Retinal pigment epithelial cell (primary cell): Measurements from ENCODE around the gene ASMTL.

Experiments used
- DNase-seq: peaks from one replicate; pipeline ENCODE4 v3.0.0-alpha.2; 2010; ENCODE audit warnings: low read depth
- H3K4me3 ChIP-seq: 2 replicates; pipeline ENCODE4 v1.5.1; 2011; ENCODE audit warnings: mild to moderate bottlenecking, low read length, control low read depth, moderate library complexity
- TF ChIP-seq, protein P1 (sequence below): conservative IDR thresholded peaks from 2 replicates; pipeline ENCODE4 v1.5.1; 2011; ENCODE audit warnings: low read depth, low read length, control low read depth, inconsistent platforms

The ASMTL gene

DNA sequence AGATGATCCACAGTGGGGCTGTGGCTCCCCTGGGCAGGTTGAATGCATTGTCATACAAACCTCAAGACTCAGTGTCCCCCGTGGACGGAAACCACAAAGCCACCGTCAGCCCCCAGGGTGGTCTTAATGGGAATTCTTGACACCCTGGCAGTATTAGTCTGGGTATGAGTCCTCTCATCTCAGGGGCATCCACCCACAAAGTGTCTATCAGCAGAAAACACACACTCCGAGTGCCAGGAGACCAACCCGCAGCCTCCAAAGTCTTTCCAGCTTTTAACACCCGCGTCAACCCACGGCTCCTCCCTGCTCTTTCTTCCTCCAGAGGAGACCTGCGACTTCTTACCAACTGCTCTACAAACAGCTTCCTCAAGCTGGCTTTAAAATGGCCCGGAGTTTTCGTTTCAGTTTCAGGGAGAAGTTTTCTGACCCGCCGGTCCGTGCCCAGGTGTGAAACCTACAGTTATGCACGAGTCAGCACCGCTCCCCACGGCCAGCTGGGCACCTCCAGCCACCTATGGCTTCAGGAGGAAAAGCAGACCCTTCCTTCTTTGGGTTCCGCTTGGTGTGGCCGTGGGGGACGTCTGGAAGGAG, 14.4 kb upstream of the ASMTL start:
- TF ChIP-seq, protein P1, sequence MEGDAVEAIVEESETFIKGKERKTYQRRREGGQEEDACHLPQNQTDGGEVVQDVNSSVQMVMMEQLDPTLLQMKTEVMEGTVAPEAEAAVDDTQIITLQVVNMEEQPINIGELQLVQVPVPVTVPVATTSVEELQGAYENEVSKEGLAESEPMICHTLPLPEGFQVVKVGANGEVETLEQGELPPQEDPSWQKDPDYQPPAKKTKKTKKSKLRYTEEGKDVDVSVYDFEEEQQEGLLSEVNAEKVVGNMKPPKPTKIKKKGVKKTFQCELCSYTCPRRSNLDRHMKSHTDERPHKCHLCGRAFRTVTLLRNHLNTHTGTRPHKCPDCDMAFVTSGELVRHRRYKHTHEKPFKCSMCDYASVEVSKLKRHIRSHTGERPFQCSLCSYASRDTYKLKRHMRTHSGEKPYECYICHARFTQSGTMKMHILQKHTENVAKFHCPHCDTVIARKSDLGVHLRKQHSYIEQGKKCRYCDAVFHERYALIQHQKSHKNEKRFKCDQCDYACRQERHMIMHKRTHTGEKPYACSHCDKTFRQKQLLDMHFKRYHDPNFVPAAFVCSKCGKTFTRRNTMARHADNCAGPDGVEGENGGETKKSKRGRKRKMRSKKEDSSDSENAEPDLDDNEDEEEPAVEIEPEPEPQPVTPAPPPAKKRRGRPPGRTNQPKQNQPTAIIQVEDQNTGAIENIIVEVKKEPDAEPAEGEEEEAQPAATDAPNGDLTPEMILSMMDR, result no peak
- no peak for DNase-seq

DNA sequence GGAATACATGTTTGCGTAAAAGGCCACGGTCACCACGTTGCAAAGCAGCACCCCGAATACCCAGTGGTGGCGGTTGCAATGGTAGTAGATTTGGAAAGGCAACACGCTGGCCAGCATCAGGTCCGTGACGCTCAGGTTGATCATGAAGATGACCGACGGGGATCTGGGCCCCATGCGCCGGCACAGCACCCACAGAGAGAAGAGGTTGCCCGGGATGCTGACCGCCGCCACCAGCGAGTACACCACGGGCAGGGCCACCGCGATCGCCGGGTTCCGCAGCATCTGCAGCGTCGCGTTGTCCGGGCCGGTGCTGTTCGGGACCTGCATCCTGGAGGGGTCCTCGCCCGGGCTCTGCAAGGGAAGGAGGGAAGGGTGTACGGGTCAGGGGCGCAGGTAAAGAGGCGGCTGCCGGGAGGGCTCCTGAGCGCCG, 13.5 kb upstream of the ASMTL start:
- TF ChIP-seq, protein P1, result no peak
- DNase-seq, result no peak
- no peak overlapping the region for H3K4me3 ChIP-seq

More for the DNA sequence above, 14.4 kb upstream of the ASMTL start:
- no peak overlapping the region for H3K4me3 ChIP-seq

DNA sequence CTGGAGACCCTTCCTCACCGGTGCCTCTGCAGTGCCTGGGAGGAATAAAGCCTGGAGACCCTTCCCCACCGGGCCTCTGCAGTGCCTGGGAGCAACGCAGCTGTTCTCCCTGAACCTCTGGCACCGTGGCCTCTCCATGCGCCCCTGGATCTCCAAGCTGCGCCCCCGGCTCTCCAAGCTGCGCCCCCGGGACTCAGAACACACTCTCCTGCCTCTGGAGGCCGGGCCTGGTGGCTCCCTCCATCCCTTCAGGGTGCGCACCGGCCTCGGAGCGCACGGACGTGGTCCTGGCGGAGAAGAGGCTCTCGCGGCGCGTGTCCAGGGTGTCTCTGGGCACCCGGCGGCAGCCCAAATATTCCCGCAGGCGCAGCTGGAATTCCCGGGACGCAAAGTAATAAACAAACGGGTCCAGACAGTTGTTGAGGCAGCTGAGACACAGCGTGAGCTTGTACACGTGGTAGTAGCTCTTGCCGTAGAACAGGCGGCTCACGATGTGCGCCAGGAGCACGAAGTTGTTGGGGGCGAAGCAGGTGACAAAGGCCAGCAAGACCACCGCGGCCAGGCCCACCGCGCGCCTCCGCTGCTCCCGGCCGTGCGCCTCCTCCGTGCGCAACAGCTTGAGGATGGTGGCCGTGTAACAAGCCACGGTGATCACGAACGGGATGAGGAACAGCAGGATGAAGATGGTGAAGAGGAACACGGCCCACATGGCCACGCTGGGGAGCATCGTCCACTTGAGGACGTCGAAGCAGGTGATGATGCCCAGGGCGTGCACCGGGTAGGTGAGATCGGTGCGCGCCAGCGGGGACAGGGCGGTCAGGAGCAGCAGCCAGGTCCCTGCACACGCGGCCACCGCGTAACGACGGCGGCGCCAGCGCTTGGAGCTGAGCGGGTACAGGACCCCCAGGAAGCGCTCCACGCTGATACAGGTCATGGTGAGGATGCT, 12.8 kb upstream of the ASMTL start:
- TF ChIP-seq, protein P1, result no peak
- H3K4me3 ChIP-seq, result no peak overlapping the region
- no peak for DNase-seq

DNA sequence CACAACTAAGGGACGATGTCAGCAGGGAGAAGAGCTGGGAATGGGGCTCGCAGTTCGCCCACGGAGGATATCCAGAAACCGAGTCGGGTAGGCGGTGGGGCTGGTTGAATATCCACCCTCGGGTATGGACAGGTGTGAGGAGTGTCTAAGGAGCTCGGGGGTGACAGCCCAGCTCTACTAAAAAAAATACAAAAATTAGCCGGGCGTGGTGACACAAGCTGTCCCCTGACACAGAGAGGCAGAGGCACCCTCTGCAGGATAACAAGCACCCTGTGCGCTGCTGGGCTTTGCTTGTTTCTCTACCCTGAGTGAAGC, 12.2 kb upstream of the ASMTL start:
- TF ChIP-seq, protein P1, result no peak
- H3K4me3 ChIP-seq, result no peak overlapping the region
- DNase-seq, result no peak

DNA sequence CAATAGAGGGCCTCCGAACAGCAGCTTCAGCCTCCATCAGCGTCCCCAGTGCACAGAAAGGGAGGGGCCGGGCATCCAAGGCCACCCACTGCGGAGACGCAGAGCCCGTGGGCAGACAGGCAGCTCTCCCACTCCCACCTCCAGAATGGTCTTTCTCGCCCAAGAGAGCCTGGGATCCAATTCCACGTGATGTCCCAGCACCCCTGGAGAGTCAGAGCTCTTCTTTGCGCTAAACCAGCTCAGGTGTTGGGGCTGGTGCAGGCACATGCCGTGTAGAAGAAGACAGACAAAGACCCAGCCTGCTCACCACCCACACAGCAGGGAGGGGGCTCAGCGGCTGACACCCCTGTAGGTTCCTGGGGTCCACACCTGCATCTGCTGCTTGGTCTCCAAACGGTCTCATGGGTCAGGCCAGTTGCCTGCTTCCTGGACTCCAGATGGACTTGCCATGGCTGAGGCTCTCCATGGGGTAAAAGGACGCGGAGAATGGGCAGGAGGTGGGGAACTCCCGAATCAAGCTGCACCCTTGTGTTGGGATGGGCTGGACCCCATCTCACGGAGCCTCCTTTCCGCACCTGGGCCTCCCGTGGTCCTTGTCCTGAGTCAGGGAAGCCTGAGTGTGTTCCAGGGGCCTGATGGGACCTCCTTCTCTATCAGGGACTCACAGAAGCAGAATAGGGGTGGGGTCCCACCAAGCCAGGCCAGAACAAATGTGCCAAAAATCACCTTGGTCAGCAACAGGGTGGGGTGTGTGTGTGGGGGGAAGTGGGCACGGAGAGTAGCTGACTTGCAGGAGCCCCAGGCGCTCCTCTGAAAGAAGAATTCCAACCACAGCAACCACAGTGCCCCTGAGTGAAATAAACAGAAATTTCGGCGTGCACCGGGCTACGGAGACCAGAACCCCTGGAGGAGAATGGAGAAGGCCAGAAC, 11.6 kb upstream of the ASMTL start:
- DNase-seq, result no peak
- TF ChIP-seq, protein P1, result no peak
- no peak overlapping the region for H3K4me3 ChIP-seq

DNA sequence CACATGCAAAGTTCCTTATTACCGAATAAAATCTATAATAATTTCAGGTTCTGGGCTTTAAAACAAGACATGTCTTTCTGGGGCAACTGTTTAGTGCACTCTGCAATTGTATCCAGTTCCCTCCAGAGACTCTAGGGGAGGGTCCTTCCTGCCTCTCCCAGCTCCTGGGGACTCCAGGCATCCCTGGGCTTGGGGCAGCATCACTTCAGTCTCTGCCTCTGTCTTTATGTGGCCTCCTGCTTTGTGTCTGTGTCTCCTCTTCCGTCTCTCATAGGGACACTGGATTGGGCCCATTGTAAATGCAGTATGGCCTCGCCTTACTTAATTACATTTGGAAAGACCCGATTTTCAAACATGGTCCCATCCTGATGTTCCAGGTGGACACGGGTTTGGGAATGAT, 10.9 kb upstream of the ASMTL start:
- no peak overlapping the region for H3K4me3 ChIP-seq
- no peak for DNase-seq
- TF ChIP-seq, protein P1, result no peak
